Right kidney (tissue), 1 donor: ENCODE measurements around the gene CREB3L2.
"Not testable (repeated sequence)": the region's sequence is repeated elsewhere in the genome, so short reads cannot be mapped to it uniquely, and the experiment has no call there.

Experiments used
- DNase-seq: peaks from one replicate; pipeline ENCODE4 v3.0.0-alpha.2; 2016

CREB3L2 gene

DNA sequence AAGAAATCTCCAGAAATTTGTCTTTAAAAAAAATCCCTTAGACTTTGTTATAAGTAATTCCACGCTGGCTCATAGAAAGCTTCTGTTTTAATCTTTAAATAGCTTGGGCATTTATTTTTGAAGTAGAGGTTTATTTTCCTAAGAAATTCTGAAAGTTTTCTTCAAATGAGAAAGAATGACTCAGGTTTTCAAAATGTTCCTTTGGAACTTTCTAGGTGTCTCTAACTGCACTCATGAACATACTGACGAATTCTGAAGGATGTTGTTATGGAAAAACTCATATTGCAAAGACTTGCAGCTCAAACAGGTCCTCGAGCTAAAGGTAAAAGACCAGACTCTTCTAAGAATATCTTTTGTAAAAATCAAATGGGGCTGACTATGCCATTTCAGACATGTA lies 165.8 kb downstream of the CREB3L2 start:
- no peak for DNase-seq

GRCh38 chr7:137835486-137836112 lies 166.3 kb downstream of the CREB3L2 start:
- DNase-seq: no peak

DNA sequence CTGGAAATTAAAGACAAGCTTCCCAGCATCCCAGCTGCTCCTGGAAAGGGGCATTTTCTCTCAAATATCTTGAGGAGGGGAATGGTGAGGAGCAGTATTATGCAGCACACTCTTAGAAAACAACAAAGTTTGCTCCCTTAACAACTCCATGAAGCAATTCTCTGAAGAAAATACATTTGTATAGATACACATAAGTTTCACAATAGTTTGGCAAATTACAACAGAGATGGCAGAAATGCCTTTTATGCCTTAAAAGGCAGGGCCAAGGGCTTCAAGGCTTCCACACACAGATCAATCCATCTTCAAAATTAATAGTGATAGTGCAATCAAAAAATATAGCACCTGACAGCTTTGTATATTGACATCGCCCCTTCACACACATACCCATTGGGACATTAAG lies 167.3 kb downstream of the CREB3L2 start:
- DNase-seq: no peak

DNA sequence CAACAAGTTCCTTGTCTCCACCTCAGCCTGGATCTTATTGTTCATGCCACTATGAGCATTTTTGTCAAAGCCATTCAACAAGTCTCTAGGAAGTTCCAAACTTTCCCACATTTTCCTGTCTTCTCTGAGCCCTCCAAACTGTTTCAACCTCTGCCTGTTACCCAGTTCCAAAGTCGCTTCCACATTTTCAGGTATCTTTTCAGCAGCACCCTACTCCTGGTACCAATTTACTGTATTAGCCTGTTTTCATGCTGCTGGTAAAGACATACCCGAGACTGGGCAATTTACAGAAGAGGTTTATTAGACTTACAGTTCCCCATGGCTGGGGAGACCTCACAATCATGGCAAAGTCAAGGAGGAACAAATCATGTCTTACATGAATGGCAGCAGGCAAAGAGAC lies 168.9 kb downstream of the CREB3L2 start:
- DNase-seq: not testable (repeated sequence)

- no peak for DNase-seq
Measured at GRCh38 chr7:137832382-137832781, 169.5 kb downstream of the CREB3L2 start.

- not testable (repeated sequence) for DNase-seq
Measured at GRCh38 chr7:137831555-137831954, 170.3 kb downstream of the CREB3L2 start.

- DNase-seq: no peak
Measured at GRCh38 chr7:137829337-137829992, 172.4 kb downstream of the CREB3L2 start.

- DNase-seq: no peak
Measured at GRCh38 chr7:137828456-137828855, 173.4 kb downstream of the CREB3L2 start.

- no peak for DNase-seq
Measured at GRCh38 chr7:137825489-137825888, 176.4 kb downstream of the CREB3L2 start.
